Activated CD4-positive, alpha-beta T cell treated with anti-CD3 and anti-CD28 coated beads for 36 hours (primary cell): ENCODE data around the gene C2CD4D. TPM values are rescaled to one million over a fixed set of nuclear protein-coding genes. Genes with fewer than 3 reads are reported as not detected.

Experiments used
- ATAC-seq: fragments of 200-7000 bp; cut with Tn5 transposase; one replicate; pipeline ENCODE4 v1.10.0; 2021; ENCODE audit warnings: mild to moderate bottlenecking, moderate library complexity
- CTCF ChIA-PET: fragments of 350-600 bp; sonication (Branson Sonifier 250); formaldehyde crosslinking; loops from one replicate; lab custom pipeline; 2021; ENCODE audit warnings: antibody characterized with exemption; lab: Charles Lee
- POLR2A ChIA-PET: fragments of 350-600 bp; sonication (Branson Sonifier 250); formaldehyde crosslinking; loops from one replicate; lab custom pipeline; 2021; ENCODE audit warnings: antibody characterized with exemption, inconsistent platforms; lab: Charles Lee
- DNase-seq: peaks from one replicate; pipeline ENCODE4 v3.0.0-alpha.2; 2020
- H3K27ac Mint-ChIP-seq: one replicate; pipeline ENCODE4 v1.8.0; 2021; ENCODE audit warnings: mixed read lengths
- H3K27me3 Mint-ChIP-seq: one replicate; pipeline ENCODE4 v1.8.0; 2021; ENCODE audit warnings: mixed read lengths
- H3K36me3 Mint-ChIP-seq: one replicate; pipeline ENCODE4 v1.8.0; 2021; ENCODE audit warnings: low read depth, mixed read lengths
- H3K4me1 Mint-ChIP-seq: one replicate; pipeline ENCODE4 v1.8.0; 2021; ENCODE audit warnings: mixed read lengths
- H3K4me3 Mint-ChIP-seq: one replicate; pipeline ENCODE4 v1.8.0; 2021; ENCODE audit warnings: mild to moderate bottlenecking, moderate library complexity, mixed read lengths
- H3K9me3 Mint-ChIP-seq: one replicate; pipeline ENCODE4 v1.8.0; 2021; ENCODE audit warnings: low read depth, mixed read lengths
- intact Hi-C, 2 experiments: fragments of 100-400 bp; cut with DNase I in 1 of 2; cut with micrococcal nuclease in 1 of 2; formaldehyde crosslinking; loops; one replicate each; pipeline versions ENCODE4 v1.14.2 to v1.15.1; 2022 to 2024; cut with DNase I, micrococcal nuclease
- total RNA-seq, 2 experiments: library from RNA; stranded (reverse); gene quantifications; one replicate each; pipeline ENCODE4 v1.2.3, GENCODE V29; 2021

The C2CD4D gene
- total RNA-seq, 2 experiments from 2014 or later, result 2.1 to 2.4 TPM

DNA sequence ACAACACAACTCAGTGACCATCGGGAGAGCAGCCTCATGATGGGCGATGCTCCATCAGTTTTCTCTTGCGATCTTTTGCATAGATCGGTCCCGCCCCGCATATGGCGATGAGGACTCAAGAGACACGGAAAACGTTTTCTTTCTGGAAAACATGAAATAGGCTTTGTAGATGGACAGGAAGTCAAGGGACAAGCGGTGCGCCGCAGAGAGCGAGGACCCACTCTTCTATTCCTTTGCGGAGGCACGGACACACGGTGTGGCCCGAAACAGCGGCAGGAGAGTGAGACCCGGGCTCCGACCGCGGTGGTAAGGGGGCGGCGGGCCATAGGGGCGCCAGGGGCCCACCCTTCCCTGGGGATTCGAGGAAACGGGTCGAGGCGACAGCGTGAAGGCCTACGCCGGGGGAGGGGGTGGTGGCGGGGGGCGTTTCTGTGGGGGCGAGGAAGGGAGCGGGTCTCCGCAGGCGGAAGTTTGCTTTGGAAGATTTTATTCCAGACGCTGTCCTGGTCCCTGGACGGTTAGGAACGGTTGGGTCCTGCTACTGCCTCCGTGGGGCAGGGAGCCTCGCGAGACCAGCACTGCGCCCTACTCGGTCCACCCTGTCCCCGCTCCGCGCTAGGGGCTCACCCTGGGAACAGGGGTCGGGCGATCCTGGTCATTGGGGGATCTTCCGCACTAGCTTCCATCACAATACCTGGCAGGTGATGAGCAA is 48.5 kb downstream of the C2CD4D start:
- CTCF ChIA-PET, result interaction anchor here (0.6 to 3.2 kb wide), 13 partner anchors 10 to 318 kb away, joined by 3 to 17 read pairs (median 5); partner anchors contain the start of gene MRPL9
- intact Hi-C loops, result loop anchor here (1.0 to 2.0 kb wide), 11 partner anchors 28 to 509 kb away; partner anchors contain the start of genes MRPL9 (in 2 of the 2), C2CD4D (in 1 of the 2), PSMB4 (in 1 of the 2) and RFX5 (in 1 of the 2)

GRCh38 chr1:151790071-151790939 is 49.3 kb downstream of the C2CD4D start, which contains the start of gene TDRKH:
TDRKH (minus strand) TSS chr1:151790500; CDS start chr1:151783022, 7,478 bp downstream.
- intact Hi-C loops, result loop anchor here (1.0 to 2.0 kb wide), 11 partner anchors 27 to 508 kb away; partner anchors contain the start of genes MRPL9 (in 2 of the 2), C2CD4D (in 1 of the 2), PSMB4 (in 1 of the 2) and RFX5 (in 1 of the 2)
- Mint-ChIP-seq H3K4me3 (peak within 1 kb of the TSS; percentile 95), H3K27ac (peak within 1 kb of the TSS; percentile 89), H3K4me1 (peaks cover 18% of the 10 kb centered on the region), H3K27me3 (no peaks in the 10 kb centered on the region), H3K9me3 (no peaks in the 10 kb centered on the region), H3K36me3 (peaks cover 3% of the 10 kb centered on the region)
- DNase-seq (peak; percentile 100), ATAC-seq (peak; percentile 98)
- POLR2A ChIA-PET, result interaction anchor here (0.9 to 1.7 kb wide), 4 partner anchors 27 to 463 kb away, joined by 5 to 11 read pairs (median 8); partner anchors contain the start of gene MRPL9
- CTCF ChIA-PET, result interaction anchor here (0.6 to 3.2 kb wide), 22 partner anchors 10 to 319 kb away, joined by 3 to 17 read pairs (median 4); partner anchors contain the start of gene MRPL9

More for the DNA sequence above, 48.5 kb downstream of the C2CD4D start:
- Mint-ChIP-seq H3K27me3 (no peaks in the 10 kb centered on the region), H3K4me3 (peak overlapping the region; percentile 95), H3K9me3 (no peaks in the 10 kb centered on the region), H3K27ac (peak overlapping the region; percentile 89), H3K4me1 (peaks cover 18% of the 10 kb centered on the region), H3K36me3 (peaks cover 3% of the 10 kb centered on the region)
- POLR2A ChIA-PET, result interaction anchor here (0.9 to 1.7 kb wide), 4 partner anchors 28 to 463 kb away, joined by 5 to 11 read pairs (median 8); partner anchors contain the start of gene MRPL9
- DNase-seq (peak; percentile 36), ATAC-seq (no peak)

Other genes with a start within 250 kb of the C2CD4D start
- gene SNX27, start 227.8 kb downstream of the C2CD4D start, total RNA-seq, result 10 to 100 TPM; 28.5 to 29.1 TPM
- gene CELF3, start 123.0 kb downstream of the C2CD4D start, total RNA-seq, result not detected
- gene RIIAD1, start 118.3 kb downstream of the C2CD4D start, total RNA-seq, result not detected
- gene MRPL9, start 76.3 kb downstream of the C2CD4D start, total RNA-seq, result 100 to 1,000 TPM; 139 to 184 TPM
- gene TDRKH, start 49.3 kb downstream of the C2CD4D start, total RNA-seq, result 10 to 100 TPM; 18.4 to 19.9 TPM
- under 1 TPM; 0.09 to 0.18 TPM for gene LINGO4, start 34.4 kb downstream of the C2CD4D start, total RNA-seq
- 1 to 10 TPM; 3.8 to 3.9 TPM for gene RORC, start 8.0 kb downstream of the C2CD4D start, total RNA-seq
- not detected for gene THEM5, start 13.9 kb upstream of the C2CD4D start, total RNA-seq
- gene THEM4, start 69.7 kb upstream of the C2CD4D start, total RNA-seq, result 10 to 100 TPM; 23.9 to 26.0 TPM
- 100 to 1,000 TPM; 230 to 246 TPM for gene S100A10, start 154.0 kb upstream of the C2CD4D start, total RNA-seq
- 100 to 1,000 TPM; 264 to 361 TPM for gene S100A11, start 197.2 kb upstream of the C2CD4D start, total RNA-seq
- not detected for gene TCHHL1, start 249.2 kb upstream of the C2CD4D start, total RNA-seq